IMR-90 (cell line): Measurements from ENCODE around the gene GRAMD1A. TPM values are rescaled to one million over a fixed set of nuclear protein-coding genes. Genes with fewer than 3 reads are reported as not detected.

Experiments
- ATAC-seq: fragments of 200-7000 bp; cut with Tn5 transposase; 2 replicates; pipeline ENCODE4 v1.9.1; 2020; ENCODE audit warnings: low read depth, mild to moderate bottlenecking, moderate library complexity
- BruUV-seq: library from RNA; stranded (reverse); fragments of 400-500 nt; replicated peaks from 2 replicates; lab custom pipeline; 2021; lab: Mats Ljungman, UMichigan
- CTCF ChIA-PET: fragments of 300-600 bp; formaldehyde crosslinking; extraction: SDS; loops from one replicate; lab custom pipeline; 2021; ENCODE audit warnings: antibody characterized with exemption; lab: Yijun Ruan, JAX
- POLR2A ChIA-PET: fragments of 300-600 bp; sonication (Branson Sonifier 250); formaldehyde crosslinking; loops from one replicate; lab custom pipeline; 2022; ENCODE audit warnings: antibody characterized with exemption; ENCODE audit not compliant: unreplicated experiment; lab: Charles Lee
- DNase-seq: peaks from one replicate; pipeline ENCODE4 v3.0.0; 2013
- H2AFZ ChIP-seq: replicated peaks from 2 replicates; pipeline ENCODE3; 2013; ENCODE audit warnings: low read length, mild to moderate bottlenecking; ENCODE audit not compliant: poor library complexity
- H2AK5ac ChIP-seq: 2 replicates; pipeline ENCODE4 v1.6.1; 2013; ENCODE audit warnings: low read depth, low read length, inconsistent platforms
- H2AK9ac ChIP-seq: replicated peaks from 2 replicates; pipeline ENCODE3; 2013; ENCODE audit warnings: mild to moderate bottlenecking, low read depth, low read length, moderate library complexity; ENCODE audit not compliant: poor library complexity
- H2BK120ac ChIP-seq: 2 replicates; pipeline ENCODE4 v1.6.1; 2013; ENCODE audit warnings: low read depth, low read length, inconsistent platforms
- H2BK15ac ChIP-seq: 3 replicates; pipeline ENCODE4 v1.6.1; 2013; ENCODE audit warnings: low read depth, low read length, inconsistent platforms
- H2BK20ac ChIP-seq: 2 replicates; pipeline ENCODE4 v1.6.1; 2013; ENCODE audit warnings: low read depth, mild to moderate bottlenecking, inconsistent platforms, low read length, moderate library complexity
- H2BK5ac ChIP-seq: 2 replicates; pipeline ENCODE4 v1.6.1; 2013; ENCODE audit warnings: mild to moderate bottlenecking, low read depth, low read length, inconsistent platforms; ENCODE audit not compliant: poor library complexity, severe bottlenecking
- H3K14ac ChIP-seq: replicated peaks from 2 replicates; pipeline ENCODE4 v1.6.1; 2013; ENCODE audit warnings: low read depth, low read length, inconsistent platforms
- H3K18ac ChIP-seq: 2 replicates; pipeline ENCODE4 v1.6.1; 2013; ENCODE audit warnings: low read depth, low read length, control low read depth
- H3K23ac ChIP-seq: 2 replicates; pipeline ENCODE4 v1.6.1; 2013; ENCODE audit warnings: low read depth, low read length, inconsistent platforms
- H3K27ac ChIP-seq: 2 replicates; pipeline ENCODE4 v1.5.1; 2013; ENCODE audit warnings: mild to moderate bottlenecking, control low read depth, low read length; ENCODE audit not compliant: insufficient read depth
- H3K27me3 ChIP-seq: 2 replicates; pipeline ENCODE4 v1.6.1; 2013; ENCODE audit warnings: low read length; ENCODE audit not compliant: control insufficient read depth, insufficient read depth
- H3K36me3 ChIP-seq: 2 replicates; pipeline ENCODE4 v1.6.1; 2013; ENCODE audit warnings: low read length, mixed read lengths; ENCODE audit not compliant: control insufficient read depth, insufficient read depth
- H3K4ac ChIP-seq: 2 replicates; pipeline ENCODE4 v1.6.1; 2013; ENCODE audit warnings: low read depth, low read length, inconsistent platforms
- H3K4me1 ChIP-seq: 2 replicates; pipeline ENCODE4 v1.6.1; 2013; ENCODE audit warnings: low read length, mixed read lengths; ENCODE audit not compliant: control insufficient read depth, insufficient read depth
- H3K4me2 ChIP-seq: 2 replicates; pipeline ENCODE4 v1.6.1; 2013; ENCODE audit warnings: low read depth, mild to moderate bottlenecking, control low read depth, low read length, moderate library complexity
- H3K4me3 ChIP-seq: 2 replicates; pipeline ENCODE4 v1.5.1; 2013; ENCODE audit warnings: low read depth, mild to moderate bottlenecking, control low read depth, low read length, moderate library complexity; ENCODE audit not compliant: insufficient read depth
- H3K56ac ChIP-seq: 2 replicates; pipeline ENCODE4 v1.6.1; 2013; ENCODE audit warnings: low read length, inconsistent platforms; ENCODE audit not compliant: insufficient read depth; ENCODE audit errors: extremely low read depth
- H3K79me1 ChIP-seq, 2 experiments: 2 replicates each; pipeline ENCODE4 v1.6.1; 2013; ENCODE audit warnings: low read length in 2 of 2, inconsistent platforms in 1 of 2, low read depth in 1 of 2
- H3K9ac ChIP-seq: 2 replicates; pipeline ENCODE4 v1.6.1; 2013; ENCODE audit warnings: low read depth, low read length, control low read depth
- H3K9me1 ChIP-seq: 2 replicates; pipeline ENCODE4 v1.6.1; 2013; ENCODE audit warnings: low read length, inconsistent platforms; ENCODE audit not compliant: insufficient read depth
- H3K9me3 ChIP-seq: 2 replicates; pipeline ENCODE4 v1.6.1; 2013; ENCODE audit warnings: low read length; ENCODE audit not compliant: control insufficient read depth, insufficient read depth
- H4K20me1 ChIP-seq: 2 replicates; pipeline ENCODE4 v1.6.1; 2013; ENCODE audit warnings: low read length, inconsistent platforms; ENCODE audit not compliant: insufficient read depth
- H4K5ac ChIP-seq: 2 replicates; pipeline ENCODE4 v1.6.1; 2013; ENCODE audit warnings: mild to moderate bottlenecking, low read depth, low read length, control low read depth
- H4K8ac ChIP-seq, 2 experiments: 2 replicates each; pipeline ENCODE4 v1.6.1; 2013; ENCODE audit warnings: low read depth in 2 of 2, low read length in 2 of 2, control low read depth in 1 of 2, inconsistent platforms in 1 of 2
- H4K91ac ChIP-seq: 2 replicates; pipeline ENCODE4 v1.6.1; 2013; ENCODE audit warnings: low read depth, low read length, inconsistent platforms; ENCODE audit not compliant: insufficient read depth
- BHLHE40 ChIP-seq: fragments of 150-350 bp; IDR thresholded peaks from 2 replicates; pipeline ENCODE4 v1.6.1; 2016; ENCODE audit warnings: mild to moderate bottlenecking, low read depth, low read length
- CEBPB ChIP-seq: IDR thresholded peaks from 2 replicates; pipeline ENCODE4 v1.6.1; 2012; ENCODE audit warnings: low read depth, low read length, improper control_type of control experiment
- FOS ChIP-seq: fragments of 150-350 bp; IDR thresholded peaks from 2 replicates; pipeline ENCODE4 v1.6.1; 2016; ENCODE audit warnings: low read depth, low read length
- MAFK ChIP-seq: IDR thresholded peaks from 2 replicates; pipeline ENCODE4 v1.6.1; 2012; ENCODE audit warnings: low read depth, low read length, improper control_type of control experiment
- MAZ ChIP-seq: IDR thresholded peaks from 2 replicates; pipeline ENCODE4 v1.6.1; 2012; ENCODE audit warnings: low read depth, mild to moderate bottlenecking, low read length, improper control_type of control experiment, moderate library complexity, borderline replicate concordance
- MXI1 ChIP-seq: IDR thresholded peaks from 2 replicates; pipeline ENCODE4 v1.6.1; 2012; ENCODE audit warnings: low read depth, mild to moderate bottlenecking, low read length, moderate library complexity, borderline replicate concordance
- POLR2A ChIP-seq: IDR thresholded peaks from 2 replicates; pipeline ENCODE4 v1.6.1; 2012; ENCODE audit warnings: mild to moderate bottlenecking, low read depth, low read length
- RCOR1 ChIP-seq: IDR thresholded peaks from 2 replicates; pipeline ENCODE4 v1.6.1; 2012; ENCODE audit warnings: mild to moderate bottlenecking, low read length, improper control_type of control experiment; ENCODE audit not compliant: insufficient replicate concordance
- RFX5 ChIP-seq: IDR thresholded peaks from 2 replicates; pipeline ENCODE4 v1.8.0; 2012; ENCODE audit warnings: low read depth, mild to moderate bottlenecking, low read length, moderate library complexity
- WGBS, 2 experiments: methylation state at CpG; one replicate each; pipeline versions ENCODE4 v1.1.5 to v1.1.7; 2013; ENCODE audit warnings: missing lambda C conversion rate in 2 of 2; ENCODE audit not compliant: insufficient read length in 1 of 2; ENCODE audit errors: extremely low coverage in 2 of 2; 5-methylcytosine and 5-hydroxymethylcytosine counted together
- dilution Hi-C: fragments of 300-500 bp; cut with HindIII; formaldehyde crosslinking; loops from one replicate; pipeline ENCODE4 v1.14.3; 2018; ENCODE audit warnings: low sequenced_read_pairs; ENCODE audit not compliant: unreplicated experiment
- in situ Hi-C: fragments of 300-500 bp; cut with MboI; formaldehyde crosslinking; loops from 3 replicates; pipeline ENCODE4 v1.14.3; 2019; ENCODE audit warnings: low sequenced_read_pairs, inconsistent platforms, mixed read lengths
- intact Hi-C: fragments of 100-400 bp; cut with micrococcal nuclease; formaldehyde crosslinking; loops from 2 replicates; pipeline ENCODE4 v1.10.0; 2022
- polyA plus RNA-seq, 3 experiments: library from polyadenylated mRNA; depleted of rRNA; stranded (reverse); fragments of >200 nt; gene quantifications; 2 replicates each; pipeline ENCODE4 v1.2.3, GENCODE V29; 2012; ENCODE audit warnings: low replicate concordance in 1 of 3
- total RNA-seq: library from RNA; depleted of rRNA; stranded (reverse); fragments of >200 nt; gene quantifications from 2 replicates; pipeline ENCODE4 v1.2.3, GENCODE V29; 2012
- TF ChIP-seq, protein P1 (sequence below): fragments of 150-350 bp; IDR thresholded peaks from 2 replicates; pipeline ENCODE4 v1.6.1; 2017; ENCODE audit warnings: mild to moderate bottlenecking, antibody characterized with exemption, low read length, low read depth
- TF ChIP-seq, protein P2 (sequence below): fragments of 150-350 bp; IDR thresholded peaks from 2 replicates; pipeline ENCODE4 v1.6.1; 2016; ENCODE audit warnings: low read depth, mild to moderate bottlenecking, low read length, moderate library complexity, borderline replicate concordance
- TF ChIP-seq, protein P3 (sequence below): conservative IDR thresholded peaks from 2 replicates; pipeline ENCODE4 v1.5.1; 2012; ENCODE audit warnings: mild to moderate bottlenecking, low read depth, low read length, improper control_type of control experiment

Gene GRAMD1A
- total and polyA plus RNA-seq, 2 of the 4 experiments (the other 2 are of a cell fraction) = 11.1 to 63.0 TPM

DNA sequence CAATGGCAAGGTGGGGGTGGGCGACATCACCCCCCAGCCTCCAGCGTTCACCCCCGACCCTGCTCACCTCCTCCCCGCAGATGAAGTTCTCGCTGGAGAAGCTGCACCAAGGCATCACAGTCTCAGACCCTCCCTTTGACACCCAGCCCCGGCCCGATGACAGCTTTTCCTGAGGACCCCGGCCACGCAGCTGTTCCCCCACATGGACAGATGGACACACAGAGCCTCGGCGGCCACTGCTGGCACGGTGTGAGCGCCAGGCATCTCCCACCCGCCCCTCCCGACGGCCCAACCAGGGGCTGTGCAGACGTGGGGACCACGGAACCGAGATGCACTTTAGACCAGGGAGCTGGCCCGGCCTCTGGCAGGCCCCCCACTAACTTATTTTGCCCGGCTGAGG is 25.8 kb downstream of the GRAMD1A start:
- Histone ChIP-seq H4K91ac (no peak overlapping the region), H3K14ac (no peak overlapping the region), H3K4me2 (no peak overlapping the region), H3K79me1 (no peaks in the 10 kb centered on the region), H3K36me3 (peaks cover 59% of the 10 kb centered on the region), H3K9me1 (no peaks in the 10 kb centered on the region), H4K5ac (no peak overlapping the region), H2AK5ac (no peak overlapping the region), H3K18ac (no peak overlapping the region), H3K4me1 (peaks cover 3% of the 10 kb centered on the region; the same call in 1 of the 2 replicates), H2BK15ac (no peak overlapping the region), H3K9ac (no peak overlapping the region), H2BK5ac (no peak overlapping the region), H3K23ac (no peak overlapping the region), H4K8ac (no peak overlapping the region), H2BK120ac (no peak overlapping the region), H3K27me3 (no peaks in the 10 kb centered on the region), H3K27ac (no peak overlapping the region), H3K56ac (no peak overlapping the region), H3K9me3 (no peaks in the 10 kb centered on the region), H2AFZ (no peak overlapping the region), H3K4ac (no peak overlapping the region), H2BK20ac (no peak overlapping the region), H4K20me1 (no peaks in the 10 kb centered on the region; the same call in 1 of the 2 replicates), H2AK9ac (no peak overlapping the region), H3K4me3 (no peak overlapping the region)
- WGBS, 2 experiments = 100% methylated on average over 1 of the region's 21 CpGs; no CpG with 5 or more reads in 1 of the 2 experiments
- ChIA-PET POLR2A (no interaction called here), CTCF (no interaction called here)
- BruUV-seq = no TSS peak
- intact Hi-C loops = no loop called here
- dilution Hi-C loops = no loop called here
- no peak for DNase-seq
- ATAC-seq = no peak
- in situ Hi-C loops = no loop called here
- TF ChIP-seq, protein P1, sequence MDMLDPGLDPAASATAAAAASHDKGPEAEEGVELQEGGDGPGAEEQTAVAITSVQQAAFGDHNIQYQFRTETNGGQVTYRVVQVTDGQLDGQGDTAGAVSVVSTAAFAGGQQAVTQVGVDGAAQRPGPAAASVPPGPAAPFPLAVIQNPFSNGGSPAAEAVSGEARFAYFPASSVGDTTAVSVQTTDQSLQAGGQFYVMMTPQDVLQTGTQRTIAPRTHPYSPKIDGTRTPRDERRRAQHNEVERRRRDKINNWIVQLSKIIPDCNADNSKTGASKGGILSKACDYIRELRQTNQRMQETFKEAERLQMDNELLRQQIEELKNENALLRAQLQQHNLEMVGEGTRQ = no peak
- TF ChIP-seq RFX5 (no peak), RCOR1 (no peak), MXI1 (no peak), MAFK (no peak), POLR2A (no peak), BHLHE40 (no peak), MAZ (no peak), CEBPB (no peak), FOS (no peak)
- TF ChIP-seq, protein P2, sequence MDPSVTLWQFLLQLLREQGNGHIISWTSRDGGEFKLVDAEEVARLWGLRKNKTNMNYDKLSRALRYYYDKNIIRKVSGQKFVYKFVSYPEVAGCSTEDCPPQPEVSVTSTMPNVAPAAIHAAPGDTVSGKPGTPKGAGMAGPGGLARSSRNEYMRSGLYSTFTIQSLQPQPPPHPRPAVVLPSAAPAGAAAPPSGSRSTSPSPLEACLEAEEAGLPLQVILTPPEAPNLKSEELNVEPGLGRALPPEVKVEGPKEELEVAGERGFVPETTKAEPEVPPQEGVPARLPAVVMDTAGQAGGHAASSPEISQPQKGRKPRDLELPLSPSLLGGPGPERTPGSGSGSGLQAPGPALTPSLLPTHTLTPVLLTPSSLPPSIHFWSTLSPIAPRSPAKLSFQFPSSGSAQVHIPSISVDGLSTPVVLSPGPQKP = no peak
- TF ChIP-seq, protein P3, sequence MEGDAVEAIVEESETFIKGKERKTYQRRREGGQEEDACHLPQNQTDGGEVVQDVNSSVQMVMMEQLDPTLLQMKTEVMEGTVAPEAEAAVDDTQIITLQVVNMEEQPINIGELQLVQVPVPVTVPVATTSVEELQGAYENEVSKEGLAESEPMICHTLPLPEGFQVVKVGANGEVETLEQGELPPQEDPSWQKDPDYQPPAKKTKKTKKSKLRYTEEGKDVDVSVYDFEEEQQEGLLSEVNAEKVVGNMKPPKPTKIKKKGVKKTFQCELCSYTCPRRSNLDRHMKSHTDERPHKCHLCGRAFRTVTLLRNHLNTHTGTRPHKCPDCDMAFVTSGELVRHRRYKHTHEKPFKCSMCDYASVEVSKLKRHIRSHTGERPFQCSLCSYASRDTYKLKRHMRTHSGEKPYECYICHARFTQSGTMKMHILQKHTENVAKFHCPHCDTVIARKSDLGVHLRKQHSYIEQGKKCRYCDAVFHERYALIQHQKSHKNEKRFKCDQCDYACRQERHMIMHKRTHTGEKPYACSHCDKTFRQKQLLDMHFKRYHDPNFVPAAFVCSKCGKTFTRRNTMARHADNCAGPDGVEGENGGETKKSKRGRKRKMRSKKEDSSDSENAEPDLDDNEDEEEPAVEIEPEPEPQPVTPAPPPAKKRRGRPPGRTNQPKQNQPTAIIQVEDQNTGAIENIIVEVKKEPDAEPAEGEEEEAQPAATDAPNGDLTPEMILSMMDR = no peak
